Measurements from ENCODE around the gene DNAJB1.

Gene DNAJB1

DNA sequence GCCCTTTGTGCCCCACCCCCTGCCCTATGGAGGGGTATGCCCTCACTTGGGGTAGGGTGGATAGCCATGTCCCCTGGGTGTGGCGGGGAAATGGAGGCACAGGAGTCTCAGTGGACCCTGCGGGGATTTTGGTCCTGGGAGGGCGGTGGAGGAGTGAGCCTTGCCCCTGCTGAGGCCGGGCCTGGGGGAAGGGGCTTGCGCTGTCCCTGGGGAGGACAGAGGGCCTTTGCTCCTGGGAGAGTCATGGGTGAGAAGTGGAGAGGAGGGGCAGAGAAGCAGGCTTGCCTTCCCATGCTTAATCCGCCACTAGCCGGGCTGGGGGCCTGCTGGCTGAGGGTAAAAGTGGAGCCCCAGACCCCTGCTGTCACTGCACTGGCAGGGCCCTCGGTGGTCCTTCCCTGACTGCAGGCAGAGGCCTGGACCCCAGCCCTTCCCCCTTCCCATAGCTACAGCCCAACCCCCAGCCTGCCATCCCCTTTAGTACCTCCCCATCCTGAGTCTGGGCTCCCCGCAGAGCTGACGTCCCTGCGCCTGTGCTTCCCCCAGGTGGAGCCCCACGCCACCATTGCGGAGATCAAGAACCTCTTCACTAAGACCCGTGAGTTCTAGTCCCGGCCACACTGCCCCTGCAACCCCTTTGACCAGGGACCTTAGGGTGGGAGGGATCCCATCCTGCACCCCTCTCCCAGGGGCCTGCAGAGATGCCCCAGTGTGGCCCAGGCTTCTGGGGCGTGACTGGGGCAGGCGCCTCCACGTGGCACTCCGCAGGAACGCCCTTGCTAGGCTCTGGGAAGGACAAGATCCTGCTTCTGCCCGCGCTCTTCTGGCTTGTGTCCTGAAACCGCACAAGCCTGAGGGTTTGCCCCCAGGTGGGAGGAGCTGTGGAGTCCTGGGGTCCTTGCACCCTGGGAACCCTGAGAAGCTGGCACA is 44.7 kb upstream of the DNAJB1 start:
- FAIRE-seq (no peak), DNase-seq (ENCODE audit: insufficient read length, low spot score) (no peak)
- TF ChIP-seq POU2F2 (IDR thresholded peaks at IDR 0.05; ENCODE audit: low read depth, low read length) (no peak), POLR2AphosphoS5 (IDR thresholded peaks at IDR 0.05; ENCODE audit: low read depth, low read length) (no peak), PAX5 (IDR thresholded peaks at IDR 0.05; ENCODE audit: insufficient read depth, low read length, severe bottlenecking) (no peak), POLR2A (IDR thresholded peaks at IDR 0.05; ENCODE audit: low read depth, low read length) (no peak), SPI1 (IDR thresholded peaks at IDR 0.05; ENCODE audit: low read depth, low read length) (no peak), TAF1 (IDR thresholded peaks at IDR 0.05; ENCODE audit: low read depth, low read length) (no peak)

DNA sequence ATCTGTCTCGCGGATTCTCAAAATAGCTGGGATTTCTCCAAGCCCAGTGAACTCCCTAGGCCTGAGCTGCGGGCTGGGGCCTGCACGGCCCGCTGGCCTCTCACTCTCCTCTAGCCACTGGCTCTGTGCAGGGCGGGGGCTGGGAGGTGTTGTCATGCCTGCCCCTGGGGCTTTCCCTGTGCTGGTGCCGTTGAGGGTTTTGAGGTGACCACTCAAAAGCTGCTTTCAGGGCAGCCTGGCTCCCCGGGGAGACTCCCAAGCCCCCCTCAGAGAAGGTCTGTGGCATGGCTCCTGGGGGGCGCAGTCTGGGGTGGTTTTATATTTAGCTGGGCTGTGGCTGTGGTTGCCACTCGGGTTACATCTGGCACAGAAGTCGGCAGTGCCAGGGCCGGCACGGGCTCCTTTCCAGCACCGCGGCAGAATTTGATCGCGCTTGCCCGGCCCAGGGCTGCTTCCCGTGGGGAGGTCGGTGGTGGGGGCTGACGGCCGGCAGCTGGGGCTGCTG is 43.7 kb upstream of the DNAJB1 start:
- DNase-seq (ENCODE audit: insufficient read length, low spot score) (no peak), FAIRE-seq (no peak)
- no peak for TF ChIP-seq PAX5 (IDR thresholded peaks at IDR 0.05; ENCODE audit: insufficient read depth, low read length, severe bottlenecking)
- TF ChIP-seq SPI1 (IDR thresholded peaks at IDR 0.05; ENCODE audit: low read depth, low read length) = no peak
- no peak for TF ChIP-seq POLR2AphosphoS5 (IDR thresholded peaks at IDR 0.05; ENCODE audit: low read depth, low read length)

DNA sequence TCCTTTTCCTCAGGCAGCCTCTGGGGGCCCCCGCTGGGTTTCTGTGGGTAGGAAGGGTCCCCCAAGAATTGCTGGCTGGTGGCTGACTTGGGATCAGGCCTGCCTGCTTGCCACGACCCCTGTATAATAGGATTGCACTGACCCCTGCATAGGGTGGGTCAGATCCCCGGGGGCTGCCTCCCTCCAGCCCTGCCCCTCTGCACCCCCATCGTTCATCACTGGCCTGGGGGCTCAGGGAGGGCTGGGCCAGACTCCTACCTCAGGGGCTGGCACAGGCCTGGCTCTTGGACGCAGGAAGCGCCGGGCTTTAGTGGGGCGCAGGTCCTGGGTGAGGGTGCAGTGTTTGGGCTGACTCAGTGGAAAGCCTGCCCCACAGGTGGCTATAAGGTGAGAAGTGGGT is 43.1 kb upstream of the DNAJB1 start:
- no peak for TF ChIP-seq POLR2AphosphoS5 (IDR thresholded peaks at IDR 0.05; ENCODE audit: low read depth, low read length)
- no peak for TF ChIP-seq SPI1 (IDR thresholded peaks at IDR 0.05; ENCODE audit: low read depth, low read length)
- TF ChIP-seq PAX5 (IDR thresholded peaks at IDR 0.05; ENCODE audit: insufficient read depth, low read length, severe bottlenecking) = no peak
- no peak for TF ChIP-seq TAF1 (IDR thresholded peaks at IDR 0.05; ENCODE audit: low read depth, low read length)
- no peak for TF ChIP-seq POU2F2 (IDR thresholded peaks at IDR 0.05; ENCODE audit: low read depth, low read length)
- TF ChIP-seq POLR2A (IDR thresholded peaks at IDR 0.05; ENCODE audit: low read depth, low read length) = no peak
- DNase-seq (ENCODE audit: insufficient read length, low spot score) (no peak), FAIRE-seq (no peak)

DNA sequence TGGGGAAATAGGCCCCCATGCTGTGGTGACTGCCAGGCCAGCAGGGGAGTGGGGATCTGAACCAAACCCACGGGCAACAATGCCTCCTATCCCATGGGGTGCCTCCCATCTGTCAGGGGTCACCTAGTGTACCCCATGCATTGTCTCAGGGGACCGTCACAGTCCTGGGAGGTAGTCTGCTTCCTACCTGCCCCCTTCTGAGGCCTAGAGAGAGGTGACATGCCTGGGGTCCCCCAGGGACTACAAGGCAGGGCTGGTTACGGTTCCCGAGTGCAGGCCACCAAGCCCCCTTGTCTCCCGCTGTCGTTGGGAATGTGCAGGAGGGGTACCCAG is 42.5 kb upstream of the DNAJB1 start:
- TF ChIP-seq SPI1 (IDR thresholded peaks at IDR 0.05; ENCODE audit: low read depth, low read length) (no peak), POU2F2 (IDR thresholded peaks at IDR 0.05; ENCODE audit: low read depth, low read length) (no peak), TAF1 (IDR thresholded peaks at IDR 0.05; ENCODE audit: low read depth, low read length) (no peak), PAX5 (IDR thresholded peaks at IDR 0.05; ENCODE audit: insufficient read depth, low read length, severe bottlenecking) (no peak), POLR2A (IDR thresholded peaks at IDR 0.05; ENCODE audit: low read depth, low read length) (no peak), POLR2AphosphoS5 (IDR thresholded peaks at IDR 0.05; ENCODE audit: low read depth, low read length) (no peak)
- DNase-seq (ENCODE audit: insufficient read length, low spot score) = no peak
- no peak for FAIRE-seq

DNA sequence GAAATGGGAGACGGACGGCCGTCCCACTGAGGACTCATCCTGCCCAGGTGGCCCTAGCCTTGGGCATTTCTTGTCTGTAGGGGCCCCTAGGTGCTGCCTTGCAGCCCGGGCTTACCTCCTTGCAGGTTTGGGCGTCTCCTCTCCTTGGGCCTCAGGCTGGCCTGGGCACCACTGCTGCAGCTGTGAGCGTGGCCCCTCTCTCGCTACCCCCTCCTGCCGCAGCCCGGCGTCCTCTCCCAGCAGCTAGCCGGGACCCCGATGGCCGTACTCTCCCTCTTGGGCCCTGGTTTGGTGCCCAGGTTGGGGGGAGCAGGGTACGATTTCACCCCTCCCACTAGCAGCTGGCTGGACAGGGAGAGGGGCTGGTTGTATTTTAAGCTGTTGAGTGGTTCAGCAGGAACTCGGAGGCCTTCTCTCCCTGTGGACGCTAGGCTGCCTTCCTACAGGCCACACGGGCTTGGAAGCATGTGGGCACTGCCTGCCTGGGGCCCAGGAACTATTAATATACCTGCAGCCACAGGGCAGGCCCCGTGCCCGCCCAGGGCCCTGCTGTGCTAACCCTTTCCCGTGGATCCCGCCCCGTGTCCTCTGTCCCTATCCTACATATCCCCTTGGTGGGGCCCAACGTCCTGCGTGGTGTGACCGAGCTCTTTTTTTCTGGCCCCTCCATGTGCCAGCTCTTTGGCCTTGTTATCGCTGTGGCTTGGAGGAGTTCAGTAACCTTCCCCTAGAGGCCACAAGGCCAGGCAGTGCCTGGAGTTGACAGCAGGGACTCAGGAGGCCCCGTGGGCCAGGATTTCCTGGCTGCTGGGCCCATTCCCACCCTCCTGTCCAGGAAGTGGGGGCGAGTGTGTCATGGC is 41.9 kb upstream of the DNAJB1 start:
- TF ChIP-seq PAX5 (IDR thresholded peaks at IDR 0.05; ENCODE audit: insufficient read depth, low read length, severe bottlenecking) (no peak), POU2F2 (IDR thresholded peaks at IDR 0.05; ENCODE audit: low read depth, low read length) (no peak)
- DNase-seq (ENCODE audit: insufficient read length, low spot score) (no peak), FAIRE-seq (no peak)

DNA sequence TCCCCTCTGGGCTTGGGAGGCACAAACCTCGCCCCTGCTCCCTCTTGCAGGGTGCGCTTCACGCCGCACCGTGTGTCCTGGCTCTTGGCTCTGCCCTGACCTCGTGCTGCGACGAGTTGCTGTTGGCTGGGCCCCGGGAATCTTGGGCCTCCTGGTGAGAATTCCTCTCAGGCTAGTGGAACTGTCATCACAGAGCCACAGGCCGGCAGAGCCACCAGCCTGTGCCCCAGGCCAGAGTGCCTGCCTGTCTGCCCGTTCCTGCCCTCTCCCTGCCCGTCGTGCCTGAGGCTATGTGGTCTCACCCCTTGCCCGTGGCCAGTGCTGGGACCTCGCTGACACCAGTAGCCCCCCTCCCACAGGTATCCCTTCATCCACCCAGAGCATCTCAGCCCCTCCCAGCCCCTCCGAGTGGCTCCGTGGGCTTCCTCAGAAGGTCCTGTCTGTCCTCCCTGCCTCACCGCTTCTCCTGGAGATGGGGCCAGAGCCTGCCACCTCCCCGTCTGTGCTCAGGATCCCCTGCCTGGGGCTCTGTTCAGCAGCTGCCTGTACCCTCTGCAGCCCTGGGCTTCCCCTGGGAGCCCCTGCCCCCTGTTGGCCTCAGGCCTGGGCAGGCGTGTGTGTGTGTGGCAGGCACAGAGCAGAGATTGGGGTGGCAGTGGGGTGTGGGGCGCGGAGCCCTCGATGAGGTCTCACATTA is 40.3 kb upstream of the DNAJB1 start:
- TF ChIP-seq POLR2A (IDR thresholded peaks at IDR 0.05; ENCODE audit: low read depth, low read length) (no peak), POU2F2 (IDR thresholded peaks at IDR 0.05; ENCODE audit: low read depth, low read length) (no peak), PAX5 (IDR thresholded peaks at IDR 0.05; ENCODE audit: insufficient read depth, low read length, severe bottlenecking) (no peak), SPI1 (IDR thresholded peaks at IDR 0.05; ENCODE audit: low read depth, low read length) (no peak), POLR2AphosphoS5 (IDR thresholded peaks at IDR 0.05; ENCODE audit: low read depth, low read length) (no peak), TAF1 (IDR thresholded peaks at IDR 0.05; ENCODE audit: low read depth, low read length) (no peak)
- DNase-seq (ENCODE audit: insufficient read length, low spot score) = no peak
- FAIRE-seq = no peak

DNA sequence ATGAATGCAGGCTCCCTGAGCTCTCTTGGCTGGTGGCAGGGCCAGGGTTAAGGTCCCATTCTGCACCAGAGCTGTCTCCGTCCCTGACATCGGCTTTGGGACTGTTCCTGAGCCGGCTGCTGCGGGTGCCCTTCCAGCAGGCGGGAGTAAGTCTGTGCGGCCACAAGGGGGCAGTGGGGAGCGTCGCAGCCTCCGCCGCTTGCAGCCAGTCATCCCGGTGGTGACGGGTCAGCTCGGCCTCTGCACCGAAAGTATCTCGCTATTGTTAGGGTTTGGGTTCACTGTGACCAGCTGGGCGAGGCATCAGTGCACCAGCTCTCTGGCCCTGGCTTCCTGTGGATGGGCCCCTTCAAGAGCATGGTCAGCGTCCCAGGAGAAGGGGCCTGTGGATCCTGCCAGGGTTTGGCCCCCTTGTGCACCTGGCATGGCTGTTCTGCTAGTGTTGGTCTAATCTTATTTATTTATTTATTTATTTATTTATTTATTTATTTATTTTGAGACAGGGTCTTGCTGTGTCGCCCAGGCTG is 38.5 kb upstream of the DNAJB1 start:
- no peak for TF ChIP-seq POLR2AphosphoS5 (IDR thresholded peaks at IDR 0.05; ENCODE audit: low read depth, low read length)
- TF ChIP-seq POLR2A (IDR thresholded peaks at IDR 0.05; ENCODE audit: low read depth, low read length) = no peak
- TF ChIP-seq TAF1 (IDR thresholded peaks at IDR 0.05; ENCODE audit: low read depth, low read length) = no peak
- FAIRE-seq = peak; percentile 97
- DNase-seq (ENCODE audit: insufficient read length, low spot score) = peak; percentile 94

DNA sequence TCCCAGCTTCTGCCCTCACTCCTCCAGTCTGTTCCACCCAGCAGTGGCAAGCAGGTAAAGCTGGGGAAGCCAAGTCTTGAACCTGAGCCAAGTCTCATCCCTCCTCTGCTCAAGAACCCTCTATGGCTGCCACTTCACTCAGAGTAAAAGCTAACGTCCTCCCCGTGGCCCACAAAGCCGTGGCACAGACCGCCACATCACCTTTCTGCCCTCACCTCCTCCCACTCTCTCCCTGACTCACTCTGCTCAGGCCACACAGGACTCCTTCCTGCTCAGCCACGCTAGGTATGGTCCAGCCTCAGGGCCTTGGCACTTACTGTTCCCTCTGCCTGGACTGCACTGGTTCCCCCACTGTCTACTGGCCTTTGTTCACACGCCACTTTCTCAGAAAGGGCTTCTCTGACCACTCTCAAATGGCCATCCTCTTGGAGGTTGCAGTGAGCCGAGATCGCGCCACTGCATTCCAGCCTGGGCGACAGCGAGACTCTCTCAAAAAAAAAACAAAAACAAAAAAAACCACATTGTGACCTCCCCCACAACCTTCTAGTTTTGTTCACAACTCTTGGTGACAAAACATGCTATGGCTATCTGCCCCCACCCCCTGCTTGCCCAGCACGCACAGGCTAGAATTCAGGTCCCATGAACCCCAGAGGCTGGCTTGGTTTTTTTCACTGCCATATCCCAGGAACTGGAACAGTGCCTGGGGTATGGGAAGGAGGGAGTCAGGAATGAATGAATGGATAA is 37.9 kb upstream of the DNAJB1 start:
- FAIRE-seq = peak; percentile 20
- no peak for DNase-seq (ENCODE audit: insufficient read length, low spot score)
- TF ChIP-seq TAF1 (IDR thresholded peaks at IDR 0.05; ENCODE audit: low read depth, low read length) (no peak), POU2F2 (IDR thresholded peaks at IDR 0.05; ENCODE audit: low read depth, low read length) (no peak), PAX5 (IDR thresholded peaks at IDR 0.05; ENCODE audit: insufficient read depth, low read length, severe bottlenecking) (no peak), POLR2A (IDR thresholded peaks at IDR 0.05; ENCODE audit: low read depth, low read length) (no peak), SPI1 (IDR thresholded peaks at IDR 0.05; ENCODE audit: low read depth, low read length) (no peak), POLR2AphosphoS5 (IDR thresholded peaks at IDR 0.05; ENCODE audit: low read depth, low read length) (no peak)

Measured in GM12891 (cell line).